Measurements from ENCODE around the gene AMBP. TPM values are rescaled to one million over a fixed set of nuclear protein-coding genes. Genes with fewer than 3 reads are reported as not detected.
A peak's percentile ranks its signal among the peaks of the same experiment; 100 is the strongest.

AMBP gene
- total RNA-seq, 1 donor from 2014 or later = 0.82 TPM

- FAIRE-seq (no peak), DNase-seq (ENCODE audit: low spot score in 2 of 2) (no peak)
These were observed 800 bp downstream of the AMBP start for GRCh38 chr9:114077162-114077837.

- no peak for FAIRE-seq
- DNase-seq (ENCODE audit: low spot score in 2 of 2) = no peak
These were observed 1.6 kb downstream of the AMBP start for GRCh38 chr9:114076237-114077161.

- FAIRE-seq (no peak), DNase-seq (ENCODE audit: low spot score in 2 of 2) (no peak)
These were observed 2.5 kb downstream of the AMBP start for GRCh38 chr9:114075602-114076001.

GRCh38 chr9:114072184-114073140 lies 5.6 kb downstream of the AMBP start:
- FAIRE-seq = no peak
- no peak for DNase-seq (ENCODE audit: low spot score in 2 of 2)

GRCh38 chr9:114071197-114071795 lies 6.8 kb downstream of the AMBP start:
- no peak for FAIRE-seq

GRCh38 chr9:114070188-114071103 lies 7.7 kb downstream of the AMBP start:
- no peak for FAIRE-seq
- DNase-seq (ENCODE audit: low spot score in 2 of 2) = no peak

More at GRCh38 chr9:114071197-114071795, 6.8 kb downstream of the AMBP start:
- DNase-seq (ENCODE audit: low spot score in 2 of 2) = no peak

GRCh38 chr9:114069476-114070187 lies 8.5 kb downstream of the AMBP start:
- no peak for FAIRE-seq

GRCh38 chr9:114065304-114065703 lies 12.8 kb downstream of the AMBP start:
- no peak for FAIRE-seq
- DNase-seq (ENCODE audit: low spot score in 2 of 2) = no peak

More at GRCh38 chr9:114069476-114070187, 8.5 kb downstream of the AMBP start:
- DNase-seq (ENCODE audit: low spot score in 2 of 2) = no peak

- FAIRE-seq = no peak
These were observed 16.1 kb downstream of the AMBP start for GRCh38 chr9:114061830-114062474.

GRCh38 chr9:114061292-114061691 lies 16.8 kb downstream of the AMBP start:
- DNase-seq (ENCODE audit: low spot score in 2 of 2) (no peak), FAIRE-seq (no peak)

More at GRCh38 chr9:114061830-114062474, 16.1 kb downstream of the AMBP start:
- no peak for DNase-seq (ENCODE audit: low spot score in 2 of 2)

GRCh38 chr9:114060711-114061110 lies 17.4 kb downstream of the AMBP start:
- no peak for DNase-seq (ENCODE audit: low spot score in 2 of 2)

GRCh38 chr9:114060070-114060469 lies 18.0 kb downstream of the AMBP start:
- FAIRE-seq (no peak), DNase-seq (ENCODE audit: low spot score in 2 of 2) (no peak)

More at GRCh38 chr9:114060711-114061110, 17.4 kb downstream of the AMBP start:
- FAIRE-seq = no peak

- DNase-seq (ENCODE audit: low spot score in 2 of 2) = peak in 1 of 2 donors; percentile 67
- FAIRE-seq = no peak
These were observed 18.9 kb downstream of the AMBP start for GRCh38 chr9:114059047-114059803.

- DNase-seq (ENCODE audit: low spot score in 2 of 2) (no peak), FAIRE-seq (no peak)
These were observed 19.4 kb downstream of the AMBP start for GRCh38 chr9:114058688-114059046.

- FAIRE-seq (no peak), DNase-seq (ENCODE audit: low spot score in 2 of 2) (no peak)
These were observed 20.8 kb downstream of the AMBP start for GRCh38 chr9:114057161-114057885.

- DNase-seq (ENCODE audit: low spot score in 2 of 2) (no peak), FAIRE-seq (no peak)
These were observed 21.6 kb downstream of the AMBP start for GRCh38 chr9:114056527-114056926.
